HEK293T (cell line): ENCODE measurements around the gene XRN2.

ENCODE experiments used
- CTCF ChIA-PET: fragments of 350-600 bp; formaldehyde crosslinking; extraction: SDS; loops from one replicate; lab custom pipeline; 2021; ENCODE audit warnings: antibody characterized with exemption, inconsistent platforms; lab: Yijun Ruan, JAX
- POLR2A ChIA-PET: fragments of 350-600 bp; formaldehyde crosslinking; extraction: SDS; loops from one replicate; lab custom pipeline; 2020; ENCODE audit warnings: antibody characterized with exemption, inconsistent platforms; lab: Yijun Ruan, JAX
- DNase-seq: peaks from one replicate; pipeline ENCODE4 v3.0.0; 2012; ENCODE audit warnings: mixed read lengths; ENCODE audit errors: extremely low spot score
- ARNT ChIP-seq: fragments of 450-650 bp; IDR thresholded peaks from 2 replicates; pipeline ENCODE4 v1.6.1; 2017; ENCODE audit warnings: mild to moderate bottlenecking
- BHLHE40 ChIP-seq: fragments of 450-650 bp; IDR thresholded peaks from 2 replicates; pipeline ENCODE4 v1.6.1; 2016; ENCODE audit warnings: mild to moderate bottlenecking, moderate library complexity, borderline replicate concordance
- CTBP1 ChIP-seq: fragments of 450-650 bp; IDR thresholded peaks from 2 replicates; pipeline ENCODE4 v1.6.1; 2016; ENCODE audit warnings: borderline replicate concordance
- ELF4 ChIP-seq: fragments of 450-650 bp; IDR thresholded peaks from 2 replicates; pipeline ENCODE4 v1.6.1; 2017; ENCODE audit warnings: antibody characterized with exemption
- FOXA1 ChIP-seq: fragments of 450-650 bp; IDR thresholded peaks from 2 replicates; pipeline ENCODE4 v1.6.1; 2016; ENCODE audit warnings: mild to moderate bottlenecking
- FOXK2 ChIP-seq: fragments of 450-650 bp; IDR thresholded peaks from 2 replicates; pipeline ENCODE4 v1.6.1; 2016; ENCODE audit warnings: mild to moderate bottlenecking
- FOXM1 ChIP-seq: fragments of 450-650 bp; IDR thresholded peaks from 2 replicates; pipeline ENCODE4 v1.6.1; 2017; ENCODE audit warnings: mild to moderate bottlenecking, borderline replicate concordance
- HDGF ChIP-seq: fragments of 450-650 bp; IDR thresholded peaks from 2 replicates; pipeline ENCODE4 v1.6.1; 2017; ENCODE audit warnings: antibody characterized with exemption, borderline replicate concordance
- L3MBTL2 ChIP-seq: fragments of 450-650 bp; conservative IDR thresholded peaks from 2 replicates; pipeline ENCODE4 v1.6.1; 2016; ENCODE audit warnings: mild to moderate bottlenecking
- LEF1 ChIP-seq: fragments of 450-650 bp; IDR thresholded peaks from 2 replicates; pipeline ENCODE4 v1.6.1; 2017; ENCODE audit warnings: mild to moderate bottlenecking, borderline replicate concordance
- NFRKB ChIP-seq: fragments of 450-650 bp; IDR thresholded peaks from 2 replicates; pipeline ENCODE4 v1.6.1; 2016; ENCODE audit warnings: mild to moderate bottlenecking, moderate library complexity
- SP1 ChIP-seq: fragments of 450-650 bp; IDR thresholded peaks from 2 replicates; pipeline ENCODE4 v1.6.1; 2017
- SUZ12 ChIP-seq: fragments of 450-650 bp; IDR thresholded peaks from 2 replicates; pipeline ENCODE4 v1.6.1; 2016; ENCODE audit warnings: mild to moderate bottlenecking
- TARDBP ChIP-seq: fragments of 450-650 bp; IDR thresholded peaks from 2 replicates; pipeline ENCODE4 v1.6.1; 2016
- ZNF384 ChIP-seq: fragments of 450-650 bp; IDR thresholded peaks from 2 replicates; pipeline ENCODE4 v1.6.1; 2016
- TF ChIP-seq, protein P1 (sequence below): fragments of 450-650 bp; IDR thresholded peaks from 2 replicates; pipeline ENCODE4 v1.6.1; 2016

Gene XRN2

DNA sequence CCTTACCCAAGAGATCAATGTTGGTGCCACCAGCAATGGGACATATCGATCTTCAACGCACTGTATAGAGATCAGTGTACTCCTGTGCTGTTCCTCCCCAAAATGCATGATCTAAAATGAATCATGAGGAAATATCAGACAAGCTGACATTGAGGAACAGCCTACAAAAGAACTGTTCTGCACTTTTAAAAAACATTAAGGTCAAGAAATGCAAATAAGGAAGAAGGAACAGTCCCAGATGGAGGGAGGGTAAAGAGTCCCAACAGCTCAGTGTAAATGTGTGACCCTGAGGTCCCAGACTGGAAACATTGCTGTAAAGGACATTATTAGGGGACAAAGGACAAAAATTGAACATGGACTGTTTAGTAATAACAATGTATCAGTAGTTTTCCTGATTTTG, 24.3 kb upstream of the XRN2 start:
- POLR2A ChIA-PET: no interaction called here
- TF ChIP-seq, protein P1, sequence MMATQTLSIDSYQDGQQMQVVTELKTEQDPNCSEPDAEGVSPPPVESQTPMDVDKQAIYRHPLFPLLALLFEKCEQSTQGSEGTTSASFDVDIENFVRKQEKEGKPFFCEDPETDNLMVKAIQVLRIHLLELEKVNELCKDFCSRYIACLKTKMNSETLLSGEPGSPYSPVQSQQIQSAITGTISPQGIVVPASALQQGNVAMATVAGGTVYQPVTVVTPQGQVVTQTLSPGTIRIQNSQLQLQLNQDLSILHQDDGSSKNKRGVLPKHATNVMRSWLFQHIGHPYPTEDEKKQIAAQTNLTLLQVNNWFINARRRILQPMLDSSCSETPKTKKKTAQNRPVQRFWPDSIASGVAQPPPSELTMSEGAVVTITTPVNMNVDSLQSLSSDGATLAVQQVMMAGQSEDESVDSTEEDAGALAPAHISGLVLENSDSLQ: no peak
- TF ChIP-seq ZNF384 (no peak), SP1 (no peak), NFRKB (no peak), SUZ12 (no peak), BHLHE40 (no peak), FOXM1 (no peak)
- CTCF ChIA-PET: no interaction called here

DNA sequence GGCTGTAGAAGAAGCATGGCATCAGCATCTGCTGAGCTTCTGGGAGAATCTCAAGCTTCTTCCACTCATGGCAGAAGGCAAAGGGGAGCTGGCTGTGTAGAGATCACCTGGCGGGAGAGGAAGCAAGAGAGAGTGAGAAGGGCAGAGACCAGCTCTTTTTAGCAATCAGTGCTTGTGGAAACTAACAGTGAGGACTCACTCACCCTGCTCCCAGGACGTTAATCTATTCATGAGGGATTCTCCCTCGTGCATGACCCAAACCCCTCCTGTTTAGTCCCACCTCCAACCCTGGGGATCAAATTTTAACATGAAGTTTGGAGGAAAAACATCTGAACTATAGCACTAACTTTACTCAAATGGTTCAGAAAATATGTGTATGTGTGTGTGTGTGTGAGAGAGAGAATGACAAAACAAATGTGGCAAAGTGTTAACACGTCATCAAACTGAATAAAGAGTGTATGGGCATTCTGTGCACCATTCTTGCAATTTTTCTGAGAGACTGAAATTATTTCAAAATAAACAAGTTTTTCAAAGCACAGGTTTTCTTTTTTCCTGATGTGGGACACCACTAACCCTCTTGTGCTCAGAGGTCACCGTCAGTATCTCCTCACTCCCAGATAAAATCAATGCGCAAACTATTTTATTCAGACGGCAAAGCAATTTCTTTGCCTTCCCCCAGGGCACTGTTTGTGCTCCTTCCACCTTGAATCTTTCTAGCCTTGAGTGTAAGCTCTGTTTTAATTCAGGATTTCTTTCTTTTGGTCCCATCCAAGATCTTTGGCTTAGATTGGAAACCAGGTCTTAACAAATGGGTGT, 23.2 kb upstream of the XRN2 start:
- ChIA-PET POLR2A (no interaction called here), CTCF (no interaction called here)

More for the DNA sequence above, 24.3 kb upstream of the XRN2 start:
- no peak for DNase-seq

DNA sequence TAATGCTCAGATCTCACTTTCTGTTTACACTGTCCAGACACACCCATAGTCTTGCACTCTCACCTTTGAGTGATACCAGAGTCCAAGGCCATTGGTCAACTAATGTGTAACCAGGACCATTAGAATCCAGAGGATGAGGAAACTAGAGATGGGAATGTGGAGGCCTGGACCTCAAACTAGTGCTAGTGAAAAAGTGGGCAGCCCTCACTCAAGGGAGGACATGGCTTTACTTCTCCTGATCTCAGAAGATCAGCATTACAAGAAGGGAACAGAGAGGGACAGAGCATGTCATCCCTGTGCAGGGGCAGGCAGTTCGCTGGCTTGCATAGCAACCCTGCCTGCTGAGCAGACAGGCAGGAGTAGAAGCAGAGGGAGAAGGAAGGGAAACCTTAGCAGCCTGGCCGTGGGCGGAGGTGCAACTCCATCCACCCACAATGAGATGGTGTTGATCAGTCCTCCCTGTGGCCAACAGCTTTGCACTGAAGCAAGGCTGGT, 22.6 kb upstream of the XRN2 start:
- ChIA-PET CTCF (no interaction called here), POLR2A (no interaction called here)
- no peak for TF ChIP-seq CTBP1
- TF ChIP-seq ELF4: no peak
- TF ChIP-seq L3MBTL2: no peak
- no peak for TF ChIP-seq FOXA1
- TF ChIP-seq, protein P1: no peak
- no peak for TF ChIP-seq BHLHE40
- TF ChIP-seq FOXM1: no peak
- no peak for TF ChIP-seq SP1
- DNase-seq: no peak

More for the DNA sequence above, 23.2 kb upstream of the XRN2 start:
- no peak for DNase-seq
- TF ChIP-seq LEF1 (no peak), ARNT (no peak), NFRKB (no peak), TARDBP (no peak), FOXM1 (no peak), SP1 (no peak), L3MBTL2 (no peak), FOXK2 (no peak), SUZ12 (no peak), BHLHE40 (no peak), ELF4 (no peak), FOXA1 (no peak), ZNF384 (no peak), HDGF (no peak), CTBP1 (no peak)
- TF ChIP-seq, protein P1: no peak

DNA sequence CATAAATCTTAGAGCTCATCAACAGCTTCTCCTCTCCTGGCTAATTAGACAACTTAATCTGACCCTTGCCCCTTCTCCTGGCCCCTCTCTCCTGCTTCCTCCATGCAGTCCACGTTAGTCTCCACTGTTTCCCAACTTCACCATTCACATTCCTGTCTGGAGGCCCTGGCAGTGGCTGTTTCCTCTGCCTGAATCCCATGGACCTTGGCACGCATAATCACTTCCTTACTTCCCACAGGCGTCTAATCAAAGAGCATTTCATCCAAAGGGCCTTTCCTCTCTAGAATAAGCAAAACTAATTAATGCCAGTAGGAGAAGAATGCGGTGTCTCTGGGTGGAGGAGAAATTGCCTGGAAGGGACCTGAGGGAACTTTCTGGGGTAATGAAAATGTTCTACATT, 16.4 kb upstream of the XRN2 start:
- ChIA-PET CTCF (no interaction called here), POLR2A (interaction anchor here (3.2 kb wide), 1 partner anchor 16 kb away, joined by 14 read pairs; the partner anchor contains the start of gene XRN2)
- TF ChIP-seq FOXK2 (no peak), SUZ12 (no peak), CTBP1 (no peak), FOXA1 (no peak), L3MBTL2 (no peak), ZNF384 (no peak), TARDBP (no peak), LEF1 (no peak), SP1 (no peak), FOXM1 (no peak), BHLHE40 (no peak), NFRKB (no peak), HDGF (no peak), ELF4 (no peak)
- TF ChIP-seq, protein P1: no peak
- DNase-seq: no peak

DNA sequence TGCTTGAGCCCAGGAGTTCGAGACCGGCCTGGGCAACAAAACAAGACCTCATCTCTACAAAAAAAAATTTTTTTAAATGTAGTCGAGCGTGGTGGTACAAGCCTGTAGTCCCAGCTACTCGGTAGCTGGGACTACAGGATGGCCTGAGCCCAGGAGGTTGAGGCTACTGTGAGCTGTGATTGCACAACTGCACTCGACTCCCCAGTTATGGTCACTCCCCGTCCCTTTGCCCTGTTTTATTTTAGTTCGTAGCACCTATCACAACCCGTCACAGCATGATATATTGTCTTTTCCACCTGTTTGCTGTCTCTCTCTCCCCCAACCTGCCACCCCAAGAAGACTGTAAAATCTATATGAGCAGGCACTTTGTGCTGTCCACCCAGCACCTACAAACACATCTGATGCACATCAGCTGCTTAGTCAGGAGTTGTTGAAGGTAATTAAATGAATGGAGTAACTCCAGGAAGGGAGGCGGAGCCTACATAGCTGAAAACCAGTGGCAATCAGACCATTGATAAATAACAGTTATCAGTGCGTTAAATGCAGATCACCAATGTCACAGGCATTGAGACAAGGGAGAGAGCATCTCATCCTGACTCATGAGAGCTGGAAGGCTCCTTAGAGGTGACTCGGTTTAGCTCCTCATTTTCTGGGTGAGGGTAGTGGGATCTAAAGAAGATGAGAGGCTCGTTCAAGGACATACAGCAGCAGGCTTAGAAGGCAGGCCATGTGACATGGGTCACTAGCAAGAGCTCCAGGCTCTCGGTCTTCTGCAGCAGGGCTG, 14.4 kb upstream of the XRN2 start:
- ChIA-PET POLR2A (interaction anchor here (0.7 to 3.2 kb wide), 2 partner anchors 14 to 234 kb away, joined by 3 to 14 read pairs; partner anchors contain the start of gene XRN2), CTCF (no interaction called here)
- TF ChIP-seq LEF1 (no peak), ARNT (no peak), TARDBP (no peak)
- no peak for DNase-seq
